HG03460 (cell line): ENCODE measurements around the gene SELENOH.

Experiments used
- ATAC-seq: cut with Tn5 transposase; IDR thresholded peaks from one replicate; pipeline ENCODE4 v1.9.1; 2021; ENCODE audit not compliant: unreplicated experiment

SELENOH gene

GRCh38 chr11:57745206-57745605 is 3.9 kb downstream of the SELENOH start:
- ATAC-seq = no peak

GRCh38 chr11:57746920-57747319 is 5.6 kb downstream of the SELENOH start:
- no peak for ATAC-seq

GRCh38 chr11:57751176-57751575 is 9.9 kb downstream of the SELENOH start:
- no peak for ATAC-seq

GRCh38 chr11:57751676-57752253 is 10.5 kb downstream of the SELENOH start, which contains the start of gene BTBD18:
Gene BTBD18, minus strand, starts transcription at chr11:57751819. Its CDS starts 631 bp downstream, at chr11:57751188.
- ATAC-seq = no peak

- ATAC-seq = no peak
Measured at GRCh38 chr11:57752954-57753353, 11.7 kb downstream of the SELENOH start.

GRCh38 chr11:57758174-57758573 is 16.9 kb downstream of the SELENOH start:
- ATAC-seq = no peak

- peak; percentile 92 for ATAC-seq
Measured at GRCh38 chr11:57761301-57762234, 20.3 kb downstream of the SELENOH start, which contains the start of gene CTNND1. Gene CTNND1, plus strand, starts transcription at chr11:57761802. Its CDS starts 29,677 bp downstream, at chr11:57791479.

GRCh38 chr11:57762235-57762861 is 21.1 kb downstream of the SELENOH start:
- no peak for ATAC-seq

- ATAC-seq = no peak
Measured at GRCh38 chr11:57763568-57763967, 22.3 kb downstream of the SELENOH start.

- ATAC-seq = no peak
Measured at GRCh38 chr11:57764021-57764420, 22.7 kb downstream of the SELENOH start.

GRCh38 chr11:57764566-57764965 is 23.3 kb downstream of the SELENOH start:
- no peak for ATAC-seq

GRCh38 chr11:57764972-57765371 is 23.7 kb downstream of the SELENOH start:
- no peak for ATAC-seq

- no peak for ATAC-seq
Measured at GRCh38 chr11:57770793-57771192, 29.5 kb downstream of the SELENOH start.

- no peak for ATAC-seq
Measured at GRCh38 chr11:57771365-57771764, 30.1 kb downstream of the SELENOH start.

GRCh38 chr11:57772562-57772961 is 31.3 kb downstream of the SELENOH start:
- no peak for ATAC-seq

GRCh38 chr11:57773026-57773598 is 31.8 kb downstream of the SELENOH start:
- no peak for ATAC-seq

GRCh38 chr11:57775491-57775890 is 34.2 kb downstream of the SELENOH start:
- no peak for ATAC-seq

GRCh38 chr11:57776031-57776521 is 34.8 kb downstream of the SELENOH start:
- no peak for ATAC-seq

- ATAC-seq = no peak
Measured at GRCh38 chr11:57776577-57777210, 35.4 kb downstream of the SELENOH start.

- ATAC-seq = no peak
Measured at GRCh38 chr11:57777969-57778317, 36.7 kb downstream of the SELENOH start.
